Calu3 (cell line): ENCODE measurements around the gene YPEL1. TPM values are rescaled to one million over a fixed set of nuclear protein-coding genes. Genes with fewer than 3 reads are reported as not detected.

Experiments used
- BruUV-seq: library from RNA; stranded (reverse); fragments of 400-500 nt; replicated peaks from 2 replicates; lab custom pipeline; 2021; lab: Mats Ljungman, UMichigan
- CTCF ChIA-PET: fragments of 300-600 bp; sonication (Branson Sonifier 250); formaldehyde crosslinking; loops from one replicate; lab custom pipeline; 2022; ENCODE audit warnings: antibody characterized with exemption; lab: Charles Lee
- DNase-seq: peaks from one replicate; pipeline ENCODE4 v3.0.0; 2022
- H3K27ac Mint-ChIP-seq: one replicate; pipeline ENCODE4 v1.8.0; 2022; ENCODE audit warnings: mixed read lengths; ENCODE audit not compliant: unreplicated experiment
- H3K27me3 Mint-ChIP-seq: one replicate; pipeline ENCODE4 v1.8.0; 2022; ENCODE audit warnings: mixed read lengths; ENCODE audit not compliant: unreplicated experiment
- H3K36me3 Mint-ChIP-seq: one replicate; pipeline ENCODE4 v1.8.0; 2022; ENCODE audit warnings: mild to moderate bottlenecking, moderate library complexity, mixed read lengths; ENCODE audit not compliant: insufficient read depth, unreplicated experiment
- H3K4me1 Mint-ChIP-seq: one replicate; pipeline ENCODE4 v1.8.0; 2022; ENCODE audit warnings: mild to moderate bottlenecking, low read depth, mixed read lengths; ENCODE audit not compliant: unreplicated experiment
- H3K4me3 Mint-ChIP-seq: one replicate; pipeline ENCODE4 v1.8.0; 2022; ENCODE audit warnings: mild to moderate bottlenecking, low read depth, moderate library complexity, mixed read lengths; ENCODE audit not compliant: unreplicated experiment
- H3K9me3 Mint-ChIP-seq: one replicate; pipeline ENCODE4 v1.8.0; 2022; ENCODE audit warnings: low read depth, mixed read lengths; ENCODE audit not compliant: unreplicated experiment
- intact Hi-C: fragments of 100-400 bp; cut with micrococcal nuclease; formaldehyde crosslinking; loops from one replicate; pipeline ENCODE4 v1.10.0; 2022; ENCODE audit not compliant: unreplicated experiment
- total RNA-seq: library from RNA; stranded (reverse); gene quantifications from 2 replicates; pipeline ENCODE4 v1.2.3, GENCODE V29; 2022
- TF ChIP-seq, protein P1 (sequence below): fragments of 200-600 bp; IDR thresholded peaks from one replicate; pipeline ENCODE4 v1.8.0; 2022; ENCODE audit warnings: antibody characterized with exemption; ENCODE audit not compliant: unreplicated experiment

YPEL1 gene
- total RNA-seq, 1 experiment from 2014 or later = 3.3 TPM

DNA sequence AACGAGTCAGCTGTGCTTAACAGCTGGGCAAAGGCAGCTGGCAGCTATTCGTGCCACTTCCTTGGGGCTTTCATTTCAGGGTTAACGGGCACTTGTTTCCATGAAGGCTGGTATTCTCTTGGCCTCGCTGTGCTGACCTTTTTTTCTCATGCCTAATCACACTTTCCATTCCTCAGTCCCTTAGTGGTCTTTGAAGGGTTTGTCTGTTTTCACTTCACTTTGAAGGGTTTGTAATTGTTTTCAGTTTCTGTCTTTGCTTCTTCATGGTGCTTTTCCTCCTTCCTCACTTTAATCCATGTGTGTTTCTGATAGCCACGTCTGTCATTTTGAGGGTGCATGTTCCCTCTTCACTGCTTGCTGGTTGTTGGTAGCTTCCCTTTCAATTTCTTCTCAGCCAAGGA, 45.2 kb downstream of the YPEL1 start:
- TF ChIP-seq, protein P1, sequence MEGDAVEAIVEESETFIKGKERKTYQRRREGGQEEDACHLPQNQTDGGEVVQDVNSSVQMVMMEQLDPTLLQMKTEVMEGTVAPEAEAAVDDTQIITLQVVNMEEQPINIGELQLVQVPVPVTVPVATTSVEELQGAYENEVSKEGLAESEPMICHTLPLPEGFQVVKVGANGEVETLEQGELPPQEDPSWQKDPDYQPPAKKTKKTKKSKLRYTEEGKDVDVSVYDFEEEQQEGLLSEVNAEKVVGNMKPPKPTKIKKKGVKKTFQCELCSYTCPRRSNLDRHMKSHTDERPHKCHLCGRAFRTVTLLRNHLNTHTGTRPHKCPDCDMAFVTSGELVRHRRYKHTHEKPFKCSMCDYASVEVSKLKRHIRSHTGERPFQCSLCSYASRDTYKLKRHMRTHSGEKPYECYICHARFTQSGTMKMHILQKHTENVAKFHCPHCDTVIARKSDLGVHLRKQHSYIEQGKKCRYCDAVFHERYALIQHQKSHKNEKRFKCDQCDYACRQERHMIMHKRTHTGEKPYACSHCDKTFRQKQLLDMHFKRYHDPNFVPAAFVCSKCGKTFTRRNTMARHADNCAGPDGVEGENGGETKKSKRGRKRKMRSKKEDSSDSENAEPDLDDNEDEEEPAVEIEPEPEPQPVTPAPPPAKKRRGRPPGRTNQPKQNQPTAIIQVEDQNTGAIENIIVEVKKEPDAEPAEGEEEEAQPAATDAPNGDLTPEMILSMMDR = no peak
- Mint-ChIP-seq H3K36me3 (peaks cover 60% of the 10 kb centered on the region), H3K4me1 (no peaks in the 10 kb centered on the region), H3K9me3 (no peaks in the 10 kb centered on the region), H3K27me3 (no peaks in the 10 kb centered on the region), H3K4me3 (no peak overlapping the region), H3K27ac (no peak overlapping the region)
- BruUV-seq = no TSS peak
- no peak for DNase-seq
- intact Hi-C loops = no loop called here
- CTCF ChIA-PET = interaction anchor here (0.6 kb wide), 1 partner anchor 44 kb away, joined by 3 read pairs; no protein-coding TSS in a partner anchor

DNA sequence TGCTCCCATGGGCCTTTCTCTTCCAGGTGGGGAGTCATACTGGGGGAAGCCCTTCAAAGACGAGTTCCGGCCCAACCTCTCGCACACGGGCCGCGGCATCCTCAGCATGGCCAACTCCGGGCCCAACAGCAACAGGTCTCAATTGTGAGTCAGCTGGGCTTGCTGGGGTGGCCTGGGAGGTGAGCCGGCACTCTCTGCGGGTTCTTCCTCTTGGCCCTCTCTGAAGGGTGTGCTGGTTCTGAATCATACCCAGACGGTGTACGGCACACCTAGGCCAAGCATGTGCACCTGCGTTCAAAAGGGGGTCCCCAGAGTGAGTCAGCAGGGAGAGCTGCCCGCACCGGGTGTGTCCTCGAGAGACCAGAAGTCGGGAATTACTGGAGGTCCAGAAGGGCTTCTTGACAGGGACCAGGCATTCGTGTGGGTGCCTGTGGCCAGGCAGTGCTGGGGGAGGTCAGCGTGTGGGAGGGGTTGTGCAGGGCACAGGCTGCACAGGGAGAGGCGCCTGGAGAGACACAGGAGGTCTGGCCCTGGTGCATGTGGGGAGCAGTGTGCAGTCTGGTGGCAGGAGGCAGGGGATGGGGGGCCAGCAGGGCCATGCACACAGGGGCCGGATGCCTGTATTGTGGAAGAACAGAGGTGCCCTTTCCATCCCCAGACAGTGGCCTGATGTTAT, 46.8 kb downstream of the YPEL1 start:
- no peaks in the 10 kb centered on the region for H3K9me3 Mint-ChIP-seq
- H3K4me1 Mint-ChIP-seq = no peaks in the 10 kb centered on the region
- H3K27me3 Mint-ChIP-seq = no peaks in the 10 kb centered on the region
- TF ChIP-seq, protein P1 = no peak
- peaks cover 49% of the 10 kb centered on the region for H3K36me3 Mint-ChIP-seq
- CTCF ChIA-PET = no interaction called here
- H3K4me3 Mint-ChIP-seq = no peak overlapping the region
- intact Hi-C loops = no loop called here
- no peak for DNase-seq
- no TSS peak for BruUV-seq
- no peak overlapping the region for H3K27ac Mint-ChIP-seq

DNA sequence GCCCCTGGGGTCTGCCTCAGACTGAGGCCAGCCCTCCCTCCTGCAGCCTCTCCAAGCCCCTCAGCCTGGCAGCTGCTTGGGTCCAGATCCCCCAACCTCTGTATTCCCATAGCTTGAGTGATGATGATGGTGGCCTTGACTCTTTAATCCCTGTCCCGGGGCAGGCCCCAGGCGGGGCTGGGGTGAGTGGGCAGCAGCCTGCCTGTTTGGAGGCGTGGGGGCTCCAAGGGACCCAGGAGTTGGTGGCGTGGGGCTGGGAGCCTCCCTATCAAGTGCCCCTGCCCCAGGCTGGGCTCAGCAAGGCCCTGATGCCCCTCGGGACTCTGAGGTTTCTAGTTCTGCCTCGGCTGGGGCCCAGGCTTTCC, 47.3 kb downstream of the YPEL1 start:
- CTCF ChIA-PET = no interaction called here
- no peak for DNase-seq
- no TSS peak for BruUV-seq
- Mint-ChIP-seq H3K36me3 (peaks cover 51% of the 10 kb centered on the region), H3K27me3 (no peaks in the 10 kb centered on the region), H3K9me3 (no peaks in the 10 kb centered on the region), H3K4me3 (no peak overlapping the region), H3K27ac (no peak overlapping the region), H3K4me1 (no peaks in the 10 kb centered on the region)
- intact Hi-C loops = no loop called here
- TF ChIP-seq, protein P1 = no peak

DNA sequence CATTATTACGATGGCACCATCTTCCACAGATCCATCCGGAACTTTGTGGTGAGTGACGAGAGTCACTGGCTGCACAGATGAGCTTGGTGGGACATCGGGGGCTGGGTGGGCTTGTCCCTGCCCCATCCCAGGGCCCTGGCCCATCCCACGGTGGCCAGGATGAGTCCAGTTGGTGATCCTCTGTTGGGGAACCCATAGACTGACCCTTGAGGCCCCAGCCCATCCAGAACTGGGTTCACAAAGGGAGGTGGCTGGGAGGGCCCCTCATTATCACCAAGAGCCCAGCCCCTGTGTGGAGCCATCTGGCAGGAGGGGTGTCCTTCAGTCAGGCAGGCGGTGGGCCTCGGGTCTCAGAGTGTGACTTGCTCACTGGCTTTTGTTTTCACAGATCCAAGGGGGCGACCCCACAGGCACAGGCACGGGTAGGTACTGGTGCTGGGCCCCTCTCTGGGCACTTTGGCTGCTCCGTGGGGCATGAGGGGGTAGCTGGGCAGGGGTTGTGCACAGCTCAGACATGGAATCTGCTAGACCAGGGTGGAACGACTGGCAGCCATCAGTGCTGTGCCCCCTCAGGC, 47.8 kb downstream of the YPEL1 start:
- no peak for DNase-seq
- no peaks in the 10 kb centered on the region for H3K9me3 Mint-ChIP-seq

More for the DNA sequence above, 47.8 kb downstream of the YPEL1 start:
- Mint-ChIP-seq H3K27me3 (no peaks in the 10 kb centered on the region), H3K27ac (no peak overlapping the region), H3K4me3 (no peak overlapping the region), H3K4me1 (no peaks in the 10 kb centered on the region), H3K36me3 (peaks cover 56% of the 10 kb centered on the region)
- TF ChIP-seq, protein P1 = no peak
- intact Hi-C loops = no loop called here
- CTCF ChIA-PET = no interaction called here
- no TSS peak for BruUV-seq
